Kidney (tissue), 14 donors: Measurements from ENCODE around the gene DAO. TPM values are rescaled to one million over a fixed set of nuclear protein-coding genes. Genes with fewer than 3 reads are reported as not detected.

Source experiments
- DNase-seq, 5 donors: peaks; one replicate each; pipeline ENCODE4 v3.0.0-alpha.2; 2013 to 2020
- FAIRE-seq: peaks from 2 replicates; lab custom pipeline; 2012; peaks lifted over from hg19 to GRCh38; lab: Jason Lieb, UNC
- H3K27ac ChIP-seq, 2 donors: one replicate each; pipeline ENCODE4 v1.7.0; 2013; ENCODE audit warnings: low read depth in 2 of 2, low read length in 2 of 2, inconsistent platforms in 1 of 2
- H3K27me3 ChIP-seq: one replicate; pipeline ENCODE4 v1.7.1; 2013; ENCODE audit warnings: low read length, inconsistent platforms; ENCODE audit not compliant: control insufficient read depth, insufficient read depth
- H3K36me3 ChIP-seq, 3 donors: one replicate each; pipeline versions ENCODE4 v1.7.0 to v1.7.1; 2013; ENCODE audit warnings: low read length in 3 of 3, control low read depth in 1 of 3, inconsistent platforms in 1 of 3; ENCODE audit not compliant: insufficient read depth in 3 of 3, control insufficient read depth in 2 of 3
- H3K4me1 ChIP-seq, 3 donors: one replicate each; pipeline versions ENCODE4 v1.7.0 to v1.7.1; 2013; ENCODE audit warnings: low read length in 3 of 3, inconsistent platforms in 1 of 3, low read depth in 1 of 3; ENCODE audit not compliant: control insufficient read depth in 2 of 3, insufficient read depth in 2 of 3
- H3K4me3 ChIP-seq, 3 donors: one replicate each; pipeline versions ENCODE4 v1.7.0 to v1.8.1; 2013; ENCODE audit warnings: low read length in 3 of 3, control low read depth in 1 of 3, inconsistent platforms in 1 of 3
- H3K9ac ChIP-seq, 3 donors: one replicate each; pipeline versions ENCODE4 v1.7.0 to v1.7.1; 2013; ENCODE audit warnings: low read length in 3 of 3, control low read depth in 1 of 3, inconsistent platforms in 1 of 3
- H3K9me3 ChIP-seq, 3 donors: one replicate each; pipeline versions ENCODE4 v1.7.0 to v1.7.1; 2013; ENCODE audit warnings: low read length in 3 of 3, control low read depth in 1 of 3, inconsistent platforms in 1 of 3; ENCODE audit not compliant: control insufficient read depth in 2 of 3, insufficient read depth in 1 of 3
- CTCF ChIP-seq: IDR thresholded peaks from 3 replicates; pipeline ENCODE4 v1.5.1; 2012; ENCODE audit warnings: mild to moderate bottlenecking, moderate library complexity, borderline replicate concordance; ENCODE audit not compliant: insufficient read depth; ENCODE audit errors: extremely low read depth
- intact Hi-C: fragments of 100-400 bp; cut with DNase I; formaldehyde crosslinking; loops from one replicate; pipeline ENCODE4 v1.11.1; 2022
- polyA plus RNA-seq: library from polyadenylated mRNA; stranded (reverse); fragments of 350-450 nt; fragmentation: Illumina TruSeq; extraction: RNeasy Lipid Tissue Mini Kit (QIAGEN cat#74804); gene quantifications from one replicate; pipeline ENCODE4 v1.2.3, GENCODE V29; 2014; ENCODE audit warnings: low read depth, low replicate concordance; ENCODE audit not compliant: insufficient read depth
- total RNA-seq: library from RNA; stranded (reverse); fragmentation: NEBNext Ultra II Directional; extraction: Animal tissue kit (Norgen Biotek cat#: 25700); gene quantifications from one replicate; pipeline ENCODE4 v1.2.1, GENCODE V29; 2021
- donor health status: control.
- donor health status: control.
- donor health status: control.
- donor health status: control.
- donor health status: control.
- donor health status: DM: yes; HTN: yes; CAD: no.
- donor health status: Normal renal cell carcinoma (clear cell type).

Gene DAO
- total and polyA plus RNA-seq, 2 donors from 2014 or later = 0.41 to 50.4 TPM

GRCh38 chr12:108881953-108882352 is 2.1 kb downstream of the DAO start:
- Histone ChIP-seq H3K4me3 (no peak overlapping the region), H3K9me3 (no peaks in the 10 kb centered on the region)
- intact Hi-C loops = no loop called here

GRCh38 chr12:108884116-108885012 is 4.5 kb downstream of the DAO start:
- no peaks in the 10 kb centered on the region for H3K27me3 ChIP-seq
- H3K4me1 ChIP-seq = peaks cover 0 to 26% (median 4%) of the 10 kb centered on the region in 3 donors
- H3K36me3 ChIP-seq = no peaks in the 10 kb centered on the region
- no peak for DNase-seq
- no peak for FAIRE-seq
- H3K27ac ChIP-seq = no peak overlapping the region
- H3K9me3 ChIP-seq = no peaks in the 10 kb centered on the region
- H3K4me3 ChIP-seq = no peak overlapping the region
- H3K9ac ChIP-seq = no peak overlapping the region
- peak; percentile 37 for TF ChIP-seq CTCF
- intact Hi-C loops = no loop called here

More at GRCh38 chr12:108881953-108882352, 2.1 kb downstream of the DAO start:
- Histone ChIP-seq H3K9ac (no peak overlapping the region), H3K27me3 (no peaks in the 10 kb centered on the region), H3K36me3 (no peaks in the 10 kb centered on the region), H3K27ac (no peak overlapping the region), H3K4me1 (peaks cover 0 to 19% (median 6%) of the 10 kb centered on the region in 3 donors)
- no peak for FAIRE-seq
- no peak for DNase-seq
- TF ChIP-seq CTCF = no peak

- no peak for FAIRE-seq
- Histone ChIP-seq H3K36me3 (peaks cover 0 to 6% (median 0%) of the 10 kb centered on the region in 3 donors), H3K27me3 (no peaks in the 10 kb centered on the region), H3K27ac (peak overlapping the region in 1 of 2 donors; percentile 58), H3K4me1 (peaks cover 0 to 15% (median 0%) of the 10 kb centered on the region in 3 donors), H3K9ac (no peak overlapping the region), H3K9me3 (no peaks in the 10 kb centered on the region), H3K4me3 (no peak overlapping the region)
- intact Hi-C loops = no loop called here
- DNase-seq = no peak
- TF ChIP-seq CTCF = no peak
Observed at GRCh38 chr12:108886873-108887629, 7.2 kb downstream of the DAO start.
